WTC11 (cell line): ENCODE measurements around the gene ITPK1. TPM values are rescaled to one million over a fixed set of nuclear protein-coding genes. Genes with fewer than 3 reads are reported as not detected.
A peak's percentile ranks its signal among the peaks of the same experiment; 100 is the strongest.

ENCODE experiments used
- ATAC-seq: fragments of 200-7000 bp; cut with Tn5 transposase; 2 replicates; pipeline ENCODE4 v1.10.0; 2021; ENCODE audit warnings: mild to moderate bottlenecking, moderate library complexity
- CTCF ChIA-PET: fragments of 300-600 bp; sonication (Branson Sonifier 250); formaldehyde crosslinking; loops from one replicate; lab custom pipeline; 2021; ENCODE audit warnings: antibody characterized with exemption; lab: Charles Lee
- POLR2A ChIA-PET: fragments of 350-600 bp; sonication (Branson Sonifier 250); formaldehyde crosslinking; loops from one replicate; lab custom pipeline; 2021; ENCODE audit warnings: antibody characterized with exemption; lab: Charles Lee
- DNase-seq: peaks from one replicate; pipeline ENCODE4 v3.0.0; 2021; ENCODE audit warnings: low spot score
- H3K27ac Mint-ChIP-seq: 2 replicates; pipeline ENCODE4 v1.8.0; 2021; ENCODE audit warnings: mixed read lengths
- H3K27me3 Mint-ChIP-seq: 2 replicates; pipeline ENCODE4 v1.8.0; 2021; ENCODE audit warnings: low read depth, mild to moderate bottlenecking, moderate library complexity, mixed read lengths
- H3K36me3 Mint-ChIP-seq: 2 replicates; pipeline ENCODE4 v1.8.0; 2021; ENCODE audit warnings: mixed read lengths
- H3K4me1 Mint-ChIP-seq: 2 replicates; pipeline ENCODE4 v1.8.0; 2022; ENCODE audit warnings: mixed read lengths
- H3K4me3 Mint-ChIP-seq: 2 replicates; pipeline ENCODE4 v1.8.0; 2021; ENCODE audit warnings: mild to moderate bottlenecking, moderate library complexity, mixed read lengths
- H3K9me3 Mint-ChIP-seq: 2 replicates; pipeline ENCODE4 v1.8.0; 2021; ENCODE audit warnings: mixed read lengths
- EMX1 ChIP-seq: fragments of 250-450 bp; sonication (Bioruptor Pico); IDR thresholded peaks from 2 replicates; pipeline ENCODE4 v1.8.0; 2021; ENCODE audit warnings: mild to moderate bottlenecking
- ETV6 ChIP-seq: sonication (generic); formaldehyde crosslinking; IDR thresholded peaks from 2 replicates; pipeline ENCODE4 v1.8.1; 2022; ENCODE audit warnings: mild to moderate bottlenecking, missing genetic modification reagents
- GTF2I ChIP-seq: fragments of 250-450 bp; sonication (Bioruptor Pico); conservative IDR thresholded peaks from 2 replicates; pipeline ENCODE4 v1.4.0; 2021; ENCODE audit warnings: mild to moderate bottlenecking
- IRF2 ChIP-seq: sonication (generic); formaldehyde crosslinking; IDR thresholded peaks from 2 replicates; pipeline ENCODE4 v1.8.0; 2022; ENCODE audit warnings: low read depth, missing genetic modification reagents, borderline replicate concordance
- NFE2L1 ChIP-seq: sonication (generic); formaldehyde crosslinking; IDR thresholded peaks from 2 replicates; pipeline ENCODE4 v1.8.1; 2023; ENCODE audit warnings: missing genetic modification reagents
- ZBTB21 ChIP-seq: sonication (generic); formaldehyde crosslinking; IDR thresholded peaks from 2 replicates; pipeline ENCODE4 v1.8.1; 2023; ENCODE audit warnings: mild to moderate bottlenecking, missing genetic modification reagents, borderline replicate concordance
- ZNF121 ChIP-seq: sonication (generic); formaldehyde crosslinking; IDR thresholded peaks from 2 replicates; pipeline ENCODE4 v1.8.0; 2023; ENCODE audit warnings: missing genetic modification reagents
- ZNF396 ChIP-seq: fragments of 250-450 bp; sonication (Bioruptor Pico); IDR thresholded peaks from 2 replicates; pipeline ENCODE4 v1.8.0; 2021; ENCODE audit warnings: mild to moderate bottlenecking, moderate library complexity, borderline replicate concordance
- ZNF423 ChIP-seq: fragments of 250-450 bp; sonication (Bioruptor Pico); IDR thresholded peaks from 2 replicates; pipeline ENCODE4 v2.1.2; 2022; ENCODE audit warnings: mild to moderate bottlenecking, moderate library complexity
- ZNF425 ChIP-seq: fragments of 250-450 bp; sonication (Bioruptor Pico); conservative IDR thresholded peaks from 2 replicates; pipeline ENCODE4 v1.9.0; 2021; ENCODE audit warnings: mild to moderate bottlenecking
- total RNA-seq: library from RNA; stranded (reverse); gene quantifications from 3 replicates; pipeline ENCODE4 v1.2.3, GENCODE V29; 2021
- TF ChIP-seq, protein P1 (sequence below): sonication (generic); formaldehyde crosslinking; IDR thresholded peaks from 2 replicates; pipeline ENCODE4 v1.8.1; 2022; ENCODE audit warnings: missing genetic modification reagents, borderline replicate concordance
- TF ChIP-seq, protein P2 (sequence below): fragments of 250-450 bp; sonication (Bioruptor Pico); IDR thresholded peaks from 2 replicates; pipeline ENCODE4 v1.9.0; 2021; ENCODE audit warnings: mild to moderate bottlenecking, borderline replicate concordance
- TF ChIP-seq, protein P3 (sequence below): sonication (generic); formaldehyde crosslinking; conservative IDR thresholded peaks from 2 replicates; pipeline ENCODE4 v1.8.1; 2023; ENCODE audit warnings: mild to moderate bottlenecking, low read depth, missing genetic modification reagents, moderate library complexity
- TF ChIP-seq, protein P4 (sequence below): sonication (generic); formaldehyde crosslinking; IDR thresholded peaks from 2 replicates; pipeline ENCODE4 v1.8.1; 2022; ENCODE audit warnings: low read depth, missing genetic modification reagents, borderline replicate concordance

The ITPK1 gene
- total RNA-seq, 1 experiment from 2014 or later = 144 TPM

DNA sequence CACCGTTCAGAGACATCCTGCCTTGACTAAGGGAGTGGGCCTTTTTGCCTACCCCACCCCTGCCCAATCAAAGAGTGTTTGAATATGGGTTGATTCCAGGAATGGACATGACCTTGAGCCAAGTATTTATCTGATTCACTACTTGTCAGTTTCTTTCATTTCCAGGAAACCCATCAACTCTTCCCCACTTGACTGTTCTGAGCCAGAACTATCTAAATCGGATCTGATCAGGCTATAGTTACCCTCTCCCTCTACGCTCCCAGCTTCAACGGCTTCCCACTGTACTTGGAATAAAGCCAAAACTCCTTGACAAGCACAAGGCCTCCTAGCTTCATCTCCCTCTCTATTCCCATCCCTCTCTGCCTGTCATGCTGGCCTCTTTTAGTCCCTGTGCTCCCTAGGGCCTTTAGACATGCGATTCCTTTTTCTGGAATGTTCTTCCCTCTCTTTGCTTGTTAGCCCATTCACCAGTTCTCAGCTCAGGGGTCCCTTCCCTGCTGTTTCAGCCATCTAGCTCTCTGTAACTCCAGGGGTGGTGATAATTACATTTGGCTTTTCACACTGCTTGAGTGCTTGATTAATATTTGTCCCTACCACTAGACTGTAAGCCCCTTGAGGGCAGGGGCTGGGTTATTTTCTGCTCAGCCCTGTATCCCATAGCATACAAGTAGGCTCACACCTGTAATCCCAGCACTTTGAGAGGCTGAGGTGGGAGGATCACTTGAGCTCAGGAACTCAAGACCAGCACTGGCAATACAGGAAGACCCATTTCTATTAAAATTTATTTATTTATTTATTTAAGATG lies 5.5 kb upstream of the ITPK1 start (continued):
- TF ChIP-seq, protein P1, sequence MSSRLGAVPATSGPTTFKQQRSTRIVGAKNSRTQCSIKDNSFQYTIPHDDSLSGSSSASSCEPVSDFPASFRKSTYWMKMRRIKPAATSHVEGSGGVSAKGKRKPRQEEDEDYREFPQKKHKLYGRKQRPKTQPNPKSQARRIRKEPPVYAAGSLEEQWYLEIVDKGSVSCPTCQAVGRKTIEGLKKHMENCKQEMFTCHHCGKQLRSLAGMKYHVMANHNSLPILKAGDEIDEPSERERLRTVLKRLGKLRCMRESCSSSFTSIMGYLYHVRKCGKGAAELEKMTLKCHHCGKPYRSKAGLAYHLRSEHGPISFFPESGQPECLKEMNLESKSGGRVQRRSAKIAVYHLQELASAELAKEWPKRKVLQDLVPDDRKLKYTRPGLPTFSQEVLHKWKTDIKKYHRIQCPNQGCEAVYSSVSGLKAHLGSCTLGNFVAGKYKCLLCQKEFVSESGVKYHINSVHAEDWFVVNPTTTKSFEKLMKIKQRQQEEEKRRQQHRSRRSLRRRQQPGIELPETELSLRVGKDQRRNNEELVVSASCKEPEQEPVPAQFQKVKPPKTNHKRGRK (CRISPR knock-in tag) = no peak
- TF ChIP-seq ZNF396 (CRISPR knock-in tag) = no peak

DNA sequence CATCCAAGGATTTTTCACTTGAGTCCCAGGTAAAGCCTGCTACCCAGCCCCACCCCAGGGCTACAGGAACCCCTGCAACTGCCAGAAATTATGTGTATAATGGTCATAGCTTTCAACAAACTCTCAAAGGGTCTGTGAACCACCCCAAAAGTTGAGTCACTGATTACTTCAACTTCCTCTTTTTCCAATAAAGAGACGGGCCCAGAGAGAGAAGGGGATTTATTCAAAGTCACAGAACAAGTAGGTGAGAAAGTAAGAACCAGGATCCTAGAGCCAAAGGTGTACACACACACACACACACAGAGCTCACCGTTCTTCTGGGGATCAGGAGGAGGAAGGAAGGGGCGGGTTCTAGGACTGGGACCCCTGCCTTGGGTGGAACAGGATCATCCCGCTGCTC lies 4.8 kb upstream of the ITPK1 start:
- Mint-ChIP-seq H3K4me3 (no peak overlapping the region), H3K4me1 (peaks cover 5% of the 10 kb centered on the region), H3K36me3 (no peaks in the 10 kb centered on the region), H3K27me3 (no peaks in the 10 kb centered on the region; the same call in 1 of the 2 replicates), H3K9me3 (no peaks in the 10 kb centered on the region), H3K27ac (no peak overlapping the region)
- ChIA-PET CTCF (interaction anchor here (1.0 to 4.6 kb wide), 3 partner anchors 7 to 17 kb away, joined by 4 to 23 read pairs (median 7); no protein-coding TSS in a partner anchor), POLR2A (interaction anchor here (0.7 kb wide), 1 partner anchor 36 kb away, joined by 3 read pairs; no protein-coding TSS in a partner anchor)
- no peak for ATAC-seq
- no peak for DNase-seq
- TF ChIP-seq ZNF423 (CRISPR knock-in tag) (no peak), ZBTB21 (no peak)
- TF ChIP-seq, protein P2, sequence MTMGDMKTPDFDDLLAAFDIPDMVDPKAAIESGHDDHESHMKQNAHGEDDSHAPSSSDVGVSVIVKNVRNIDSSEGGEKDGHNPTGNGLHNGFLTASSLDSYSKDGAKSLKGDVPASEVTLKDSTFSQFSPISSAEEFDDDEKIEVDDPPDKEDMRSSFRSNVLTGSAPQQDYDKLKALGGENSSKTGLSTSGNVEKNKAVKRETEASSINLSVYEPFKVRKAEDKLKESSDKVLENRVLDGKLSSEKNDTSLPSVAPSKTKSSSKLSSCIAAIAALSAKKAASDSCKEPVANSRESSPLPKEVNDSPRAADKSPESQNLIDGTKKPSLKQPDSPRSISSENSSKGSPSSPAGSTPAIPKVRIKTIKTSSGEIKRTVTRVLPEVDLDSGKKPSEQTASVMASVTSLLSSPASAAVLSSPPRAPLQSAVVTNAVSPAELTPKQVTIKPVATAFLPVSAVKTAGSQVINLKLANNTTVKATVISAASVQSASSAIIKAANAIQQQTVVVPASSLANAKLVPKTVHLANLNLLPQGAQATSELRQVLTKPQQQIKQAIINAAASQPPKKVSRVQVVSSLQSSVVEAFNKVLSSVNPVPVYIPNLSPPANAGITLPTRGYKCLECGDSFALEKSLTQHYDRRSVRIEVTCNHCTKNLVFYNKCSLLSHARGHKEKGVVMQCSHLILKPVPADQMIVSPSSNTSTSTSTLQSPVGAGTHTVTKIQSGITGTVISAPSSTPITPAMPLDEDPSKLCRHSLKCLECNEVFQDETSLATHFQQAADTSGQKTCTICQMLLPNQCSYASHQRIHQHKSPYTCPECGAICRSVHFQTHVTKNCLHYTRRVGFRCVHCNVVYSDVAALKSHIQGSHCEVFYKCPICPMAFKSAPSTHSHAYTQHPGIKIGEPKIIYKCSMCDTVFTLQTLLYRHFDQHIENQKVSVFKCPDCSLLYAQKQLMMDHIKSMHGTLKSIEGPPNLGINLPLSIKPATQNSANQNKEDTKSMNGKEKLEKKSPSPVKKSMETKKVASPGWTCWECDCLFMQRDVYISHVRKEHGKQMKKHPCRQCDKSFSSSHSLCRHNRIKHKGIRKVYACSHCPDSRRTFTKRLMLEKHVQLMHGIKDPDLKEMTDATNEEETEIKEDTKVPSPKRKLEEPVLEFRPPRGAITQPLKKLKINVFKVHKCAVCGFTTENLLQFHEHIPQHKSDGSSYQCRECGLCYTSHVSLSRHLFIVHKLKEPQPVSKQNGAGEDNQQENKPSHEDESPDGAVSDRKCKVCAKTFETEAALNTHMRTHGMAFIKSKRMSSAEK = no peak

GRCh38 chr14:93116676-93117200 lies 1.0 kb upstream of the ITPK1 start:
- Mint-ChIP-seq H3K27ac (0 out of 2 replicates have a peak overlapping the region, but pooled peaks have one; percentile 19), H3K36me3 (no peaks in the 10 kb centered on the region), H3K4me1 (peaks cover 27% of the 10 kb centered on the region), H3K9me3 (no peaks in the 10 kb centered on the region), H3K27me3 (no peaks in the 10 kb centered on the region; the same call in 1 of the 2 replicates), H3K4me3 (peak overlapping the region; percentile 65)
- TF ChIP-seq ZNF121 (CRISPR knock-in tag) (peak; percentile 95), ETV6 (CRISPR knock-in tag) (no peak), ZNF396 (CRISPR knock-in tag) (no peak), ZNF425 (CRISPR knock-in tag) (no peak), EMX1 (no peak), NFE2L1 (CRISPR knock-in tag) (no peak), GTF2I (0 out of 2 replicates have a peak, but pooled peaks have one; percentile 3), IRF2 (no peak)
- TF ChIP-seq, protein P3, sequence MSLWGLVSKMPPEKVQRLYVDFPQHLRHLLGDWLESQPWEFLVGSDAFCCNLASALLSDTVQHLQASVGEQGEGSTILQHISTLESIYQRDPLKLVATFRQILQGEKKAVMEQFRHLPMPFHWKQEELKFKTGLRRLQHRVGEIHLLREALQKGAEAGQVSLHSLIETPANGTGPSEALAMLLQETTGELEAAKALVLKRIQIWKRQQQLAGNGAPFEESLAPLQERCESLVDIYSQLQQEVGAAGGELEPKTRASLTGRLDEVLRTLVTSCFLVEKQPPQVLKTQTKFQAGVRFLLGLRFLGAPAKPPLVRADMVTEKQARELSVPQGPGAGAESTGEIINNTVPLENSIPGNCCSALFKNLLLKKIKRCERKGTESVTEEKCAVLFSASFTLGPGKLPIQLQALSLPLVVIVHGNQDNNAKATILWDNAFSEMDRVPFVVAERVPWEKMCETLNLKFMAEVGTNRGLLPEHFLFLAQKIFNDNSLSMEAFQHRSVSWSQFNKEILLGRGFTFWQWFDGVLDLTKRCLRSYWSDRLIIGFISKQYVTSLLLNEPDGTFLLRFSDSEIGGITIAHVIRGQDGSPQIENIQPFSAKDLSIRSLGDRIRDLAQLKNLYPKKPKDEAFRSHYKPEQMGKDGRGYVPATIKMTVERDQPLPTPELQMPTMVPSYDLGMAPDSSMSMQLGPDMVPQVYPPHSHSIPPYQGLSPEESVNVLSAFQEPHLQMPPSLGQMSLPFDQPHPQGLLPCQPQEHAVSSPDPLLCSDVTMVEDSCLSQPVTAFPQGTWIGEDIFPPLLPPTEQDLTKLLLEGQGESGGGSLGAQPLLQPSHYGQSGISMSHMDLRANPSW (CRISPR knock-in tag) = no peak
- TF ChIP-seq, protein P4, sequence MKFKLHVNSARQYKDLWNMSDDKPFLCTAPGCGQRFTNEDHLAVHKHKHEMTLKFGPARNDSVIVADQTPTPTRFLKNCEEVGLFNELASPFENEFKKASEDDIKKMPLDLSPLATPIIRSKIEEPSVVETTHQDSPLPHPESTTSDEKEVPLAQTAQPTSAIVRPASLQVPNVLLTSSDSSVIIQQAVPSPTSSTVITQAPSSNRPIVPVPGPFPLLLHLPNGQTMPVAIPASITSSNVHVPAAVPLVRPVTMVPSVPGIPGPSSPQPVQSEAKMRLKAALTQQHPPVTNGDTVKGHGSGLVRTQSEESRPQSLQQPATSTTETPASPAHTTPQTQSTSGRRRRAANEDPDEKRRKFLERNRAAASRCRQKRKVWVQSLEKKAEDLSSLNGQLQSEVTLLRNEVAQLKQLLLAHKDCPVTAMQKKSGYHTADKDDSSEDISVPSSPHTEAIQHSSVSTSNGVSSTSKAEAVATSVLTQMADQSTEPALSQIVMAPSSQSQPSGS = no peak
- TF ChIP-seq, protein P1 (CRISPR knock-in tag) = no peak
- ATAC-seq (no peak), DNase-seq (no peak)
- POLR2A ChIA-PET = no interaction called here
- CTCF ChIA-PET = interaction anchor here (0.6 to 5.4 kb wide), 17 partner anchors 10 to 430 kb away, joined by 3 to 131 read pairs (median 4); partner anchors contain the start of genes GON7, LYSET and MOAP1
